ENCODE results near the gene PLEKHH2. TPM values are rescaled to one million over a fixed set of nuclear protein-coding genes. Genes with fewer than 3 reads are reported as not detected.

The PLEKHH2 gene
- total RNA-seq, 1 donor from 2014 or later, result 0.84 TPM

GRCh38 chr2:43729491-43730174 is 92.6 kb downstream of the PLEKHH2 start:
- H3K4me2 ChIP-seq (ENCODE audit: low read length), result no peak overlapping the region
- Mint-ChIP-seq H3K36me3 (ENCODE audit: low read depth, unreplicated experiment) (no peaks in the 10 kb centered on the region), H3K27ac (ENCODE audit: unreplicated experiment) (no peak overlapping the region)

GRCh38 chr2:43731211-43731610 is 94.2 kb downstream of the PLEKHH2 start:
- Mint-ChIP-seq H3K4me1 (ENCODE audit: low read depth, unreplicated experiment) (peaks cover 2% of the 10 kb centered on the region), H3K36me3 (ENCODE audit: low read depth, unreplicated experiment) (no peaks in the 10 kb centered on the region), H3K27me3 (ENCODE audit: low read depth, unreplicated experiment) (no peaks in the 10 kb centered on the region), H3K9me3 (ENCODE audit: unreplicated experiment) (peaks cover 2% of the 10 kb centered on the region), H3K27ac (ENCODE audit: unreplicated experiment) (no peak overlapping the region), H3K4me3 (ENCODE audit: unreplicated experiment) (no peak overlapping the region)
- no peaks in the 10 kb centered on the region for H3K27me3 ChIP-seq (ENCODE audit: insufficient read depth, low read length)
- H3K9ac ChIP-seq (ENCODE audit: low read length), result no peak overlapping the region
- H3K27ac ChIP-seq (ENCODE audit: low read depth, low read length), result no peak overlapping the region
- no peak overlapping the region for H3K4me2 ChIP-seq (ENCODE audit: low read length)
- no peak overlapping the region for H3K4me3 ChIP-seq (ENCODE audit: insufficient read depth, low read depth, low read length)
- no peaks in the 10 kb centered on the region for H3K36me3 ChIP-seq (ENCODE audit: insufficient read depth, low read length)
- TF ChIP-seq CTCF (IDR thresholded peaks at IDR 0.05; ENCODE audit: insufficient read depth, low read depth, low read length), result no peak
- no peak for TF ChIP-seq EZH2 (IDR thresholded peaks at IDR 0.05; ENCODE audit: insufficient read depth, low read length)
- DNase-seq (ENCODE audit: low read depth) (no peak), FAIRE-seq (no peak)
- H3K79me2 ChIP-seq (ENCODE audit: insufficient read depth, low read length), result no peaks in the 10 kb centered on the region
- no peaks in the 10 kb centered on the region for H3K4me1 ChIP-seq (ENCODE audit: insufficient read depth, low read length)
- no peak overlapping the region for H2AFZ ChIP-seq (ENCODE audit: low read depth, low read length)
- no peaks in the 10 kb centered on the region for H3K9me3 ChIP-seq (ENCODE audit: insufficient read depth, low read depth, low read length)
- H4K20me1 ChIP-seq (ENCODE audit: insufficient read depth, low read length), result no peaks in the 10 kb centered on the region

More at GRCh38 chr2:43729491-43730174, 92.6 kb downstream of the PLEKHH2 start:
- TF ChIP-seq EZH2 (IDR thresholded peaks at IDR 0.05; ENCODE audit: insufficient read depth, low read length) (no peak), CTCF (IDR thresholded peaks at IDR 0.05; ENCODE audit: insufficient read depth, low read depth, low read length) (no peak)
- Histone ChIP-seq H3K36me3 (ENCODE audit: insufficient read depth, low read length) (no peaks in the 10 kb centered on the region), H4K20me1 (ENCODE audit: insufficient read depth, low read length) (no peaks in the 10 kb centered on the region), H2AFZ (ENCODE audit: low read depth, low read length) (no peak overlapping the region), H3K4me3 (ENCODE audit: insufficient read depth, low read depth, low read length) (no peak overlapping the region), H3K4me1 (ENCODE audit: insufficient read depth, low read length) (peaks cover 10% of the 10 kb centered on the region), H3K9ac (ENCODE audit: low read length) (no peak overlapping the region), H3K27ac (ENCODE audit: low read depth, low read length) (no peak overlapping the region), H3K79me2 (ENCODE audit: insufficient read depth, low read length) (no peaks in the 10 kb centered on the region), H3K9me3 (ENCODE audit: insufficient read depth, low read depth, low read length) (no peaks in the 10 kb centered on the region), H3K27me3 (ENCODE audit: insufficient read depth, low read length) (no peaks in the 10 kb centered on the region)
- H3K27me3 Mint-ChIP-seq (ENCODE audit: low read depth, unreplicated experiment), result no peaks in the 10 kb centered on the region
- FAIRE-seq (no peak), DNase-seq (ENCODE audit: low read depth) (no peak)
- peaks cover 11% of the 10 kb centered on the region for H3K4me1 Mint-ChIP-seq (ENCODE audit: low read depth, unreplicated experiment)
- peaks cover 2% of the 10 kb centered on the region for H3K9me3 Mint-ChIP-seq (ENCODE audit: unreplicated experiment)
- no peak overlapping the region for H3K4me3 Mint-ChIP-seq (ENCODE audit: unreplicated experiment)

GRCh38 chr2:43736637-43737036 is 99.6 kb downstream of the PLEKHH2 start:
- no peaks in the 10 kb centered on the region for H3K36me3 Mint-ChIP-seq (ENCODE audit: low read depth, unreplicated experiment)
- Histone ChIP-seq H3K9ac (ENCODE audit: low read length) (peak overlapping the region; percentile 34), H3K79me2 (ENCODE audit: insufficient read depth, low read length) (no peaks in the 10 kb centered on the region), H3K27ac (ENCODE audit: low read depth, low read length) (peak overlapping the region; percentile 81), H3K36me3 (ENCODE audit: insufficient read depth, low read length) (no peaks in the 10 kb centered on the region), H3K4me3 (ENCODE audit: insufficient read depth, low read depth, low read length) (no peak overlapping the region), H3K9me3 (ENCODE audit: insufficient read depth, low read depth, low read length) (no peaks in the 10 kb centered on the region), H3K4me2 (ENCODE audit: low read length) (peak overlapping the region; percentile 55), H3K27me3 (ENCODE audit: insufficient read depth, low read length) (no peaks in the 10 kb centered on the region), H4K20me1 (ENCODE audit: insufficient read depth, low read length) (no peaks in the 10 kb centered on the region), H3K4me1 (ENCODE audit: insufficient read depth, low read length) (peaks cover 16% of the 10 kb centered on the region), H2AFZ (ENCODE audit: low read depth, low read length) (no peak overlapping the region)
- H3K4me3 Mint-ChIP-seq (ENCODE audit: unreplicated experiment), result no peak overlapping the region
- TF ChIP-seq EZH2 (IDR thresholded peaks at IDR 0.05; ENCODE audit: insufficient read depth, low read length), result no peak
- TF ChIP-seq CTCF (IDR thresholded peaks at IDR 0.05; ENCODE audit: insufficient read depth, low read depth, low read length), result no peak
- peaks cover 19% of the 10 kb centered on the region for H3K4me1 Mint-ChIP-seq (ENCODE audit: low read depth, unreplicated experiment)
- DNase-seq (ENCODE audit: low read depth) (no peak), FAIRE-seq (no peak)
- H3K27me3 Mint-ChIP-seq (ENCODE audit: low read depth, unreplicated experiment), result no peaks in the 10 kb centered on the region
- peak overlapping the region; percentile 90 for H3K27ac Mint-ChIP-seq (ENCODE audit: unreplicated experiment)
- H3K9me3 Mint-ChIP-seq (ENCODE audit: unreplicated experiment), result no peaks in the 10 kb centered on the region

All from astrocyte (in vitro differentiated cells and primary cell).